ENCODE results near the gene PTGR3.
A peak's percentile ranks its signal among the peaks of the same experiment; 100 is the strongest.

PTGR3 gene, protein sequence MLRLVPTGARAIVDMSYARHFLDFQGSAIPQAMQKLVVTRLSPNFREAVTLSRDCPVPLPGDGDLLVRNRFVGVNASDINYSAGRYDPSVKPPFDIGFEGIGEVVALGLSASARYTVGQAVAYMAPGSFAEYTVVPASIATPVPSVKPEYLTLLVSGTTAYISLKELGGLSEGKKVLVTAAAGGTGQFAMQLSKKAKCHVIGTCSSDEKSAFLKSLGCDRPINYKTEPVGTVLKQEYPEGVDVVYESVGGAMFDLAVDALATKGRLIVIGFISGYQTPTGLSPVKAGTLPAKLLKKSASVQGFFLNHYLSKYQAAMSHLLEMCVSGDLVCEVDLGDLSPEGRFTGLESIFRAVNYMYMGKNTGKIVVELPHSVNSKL

DNA sequence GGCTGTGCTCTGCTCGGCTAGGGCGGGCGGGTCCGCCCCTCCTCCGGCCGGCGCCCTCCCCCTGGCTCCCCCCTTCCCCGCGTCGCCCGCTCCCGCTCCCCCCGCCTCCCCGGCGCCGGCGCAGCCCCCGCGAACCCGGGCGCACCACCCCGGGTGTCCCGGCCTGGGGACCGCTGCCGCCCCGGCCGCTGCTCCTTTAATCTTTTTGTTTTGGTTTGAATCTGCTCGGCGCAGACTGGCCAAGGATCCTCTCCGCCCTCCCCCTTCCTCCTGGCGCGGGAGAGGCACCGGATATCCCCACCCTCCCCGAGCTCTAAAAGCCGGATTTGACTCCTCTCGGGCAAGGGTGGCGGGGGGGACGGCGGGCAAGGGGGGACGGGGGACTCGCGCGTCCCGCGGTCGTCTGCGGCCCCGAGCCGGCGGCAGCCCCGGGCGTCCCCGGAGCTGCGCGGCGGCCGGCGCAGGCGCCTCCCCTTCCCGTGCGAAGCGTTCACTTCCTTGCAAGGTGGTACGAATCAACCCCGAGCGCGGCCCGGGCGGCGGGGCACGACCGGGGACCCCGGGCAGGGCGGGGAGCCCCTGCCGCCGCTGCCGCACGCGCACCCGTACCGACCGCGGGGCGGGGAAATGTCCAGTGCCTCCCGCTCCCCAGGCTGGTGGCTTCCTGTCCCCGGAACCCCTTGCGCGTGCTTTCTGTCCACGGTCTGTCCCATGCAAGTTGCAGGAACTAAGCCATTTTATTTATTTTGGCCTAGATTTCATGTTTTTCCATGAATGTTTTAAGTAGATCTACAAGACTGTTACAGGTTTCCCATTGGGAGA is at the start of gene PTGR3:
Gene PTGR3, minus strand, starts transcription at position 11 of the 822 bp plus-strand sequence. CDS start 81 bp downstream, outside the sequence.
- CTCF ChIA-PET, result no interaction called here
- peak; percentile 84 for DNase-seq (ENCODE audit: extremely low spot score)
- TF ChIP-seq, protein P1, sequence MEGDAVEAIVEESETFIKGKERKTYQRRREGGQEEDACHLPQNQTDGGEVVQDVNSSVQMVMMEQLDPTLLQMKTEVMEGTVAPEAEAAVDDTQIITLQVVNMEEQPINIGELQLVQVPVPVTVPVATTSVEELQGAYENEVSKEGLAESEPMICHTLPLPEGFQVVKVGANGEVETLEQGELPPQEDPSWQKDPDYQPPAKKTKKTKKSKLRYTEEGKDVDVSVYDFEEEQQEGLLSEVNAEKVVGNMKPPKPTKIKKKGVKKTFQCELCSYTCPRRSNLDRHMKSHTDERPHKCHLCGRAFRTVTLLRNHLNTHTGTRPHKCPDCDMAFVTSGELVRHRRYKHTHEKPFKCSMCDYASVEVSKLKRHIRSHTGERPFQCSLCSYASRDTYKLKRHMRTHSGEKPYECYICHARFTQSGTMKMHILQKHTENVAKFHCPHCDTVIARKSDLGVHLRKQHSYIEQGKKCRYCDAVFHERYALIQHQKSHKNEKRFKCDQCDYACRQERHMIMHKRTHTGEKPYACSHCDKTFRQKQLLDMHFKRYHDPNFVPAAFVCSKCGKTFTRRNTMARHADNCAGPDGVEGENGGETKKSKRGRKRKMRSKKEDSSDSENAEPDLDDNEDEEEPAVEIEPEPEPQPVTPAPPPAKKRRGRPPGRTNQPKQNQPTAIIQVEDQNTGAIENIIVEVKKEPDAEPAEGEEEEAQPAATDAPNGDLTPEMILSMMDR (IDR thresholded peaks at IDR 0.05; ENCODE audit: control extremely low read depth, extremely low read depth, low read depth, missing control alignments), result no peak
- POLR2A ChIA-PET, result interaction anchor here (0.6 kb wide), 3 partner anchors 212 to 707 kb away, joined by 3 to 4 read pairs (median 3); no protein-coding TSS in a partner anchor

DNA sequence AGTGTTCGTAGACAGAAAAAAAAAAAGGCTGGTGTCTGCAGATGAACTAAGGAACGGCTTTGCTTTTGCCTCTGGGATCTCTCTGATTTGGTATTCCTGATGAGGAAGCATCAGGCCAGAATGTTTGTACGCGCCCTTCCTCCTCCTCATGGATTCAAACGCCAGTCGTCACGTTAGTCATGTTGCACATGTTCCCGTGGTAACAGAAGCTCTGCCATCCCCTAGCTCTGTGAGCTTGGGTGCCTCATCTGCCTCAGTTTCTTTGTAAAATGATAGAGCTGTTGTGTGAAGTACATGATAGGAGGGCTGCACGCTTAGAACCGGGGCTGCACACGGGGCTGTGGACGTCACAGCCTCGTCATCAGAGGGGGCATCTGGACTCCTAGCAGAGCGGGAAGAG is 48.7 kb upstream of the PTGR3 start:
- POLR2A ChIA-PET, result no interaction called here
- CTCF ChIA-PET, result interaction anchor here (0.8 kb wide), 1 partner anchor 12 kb away, joined by 3 read pairs; no protein-coding TSS in a partner anchor
- DNase-seq (ENCODE audit: extremely low spot score), result no peak
- TF ChIP-seq, protein P1 (IDR thresholded peaks at IDR 0.05; ENCODE audit: control extremely low read depth, extremely low read depth, low read depth, missing control alignments), result no peak

DNA sequence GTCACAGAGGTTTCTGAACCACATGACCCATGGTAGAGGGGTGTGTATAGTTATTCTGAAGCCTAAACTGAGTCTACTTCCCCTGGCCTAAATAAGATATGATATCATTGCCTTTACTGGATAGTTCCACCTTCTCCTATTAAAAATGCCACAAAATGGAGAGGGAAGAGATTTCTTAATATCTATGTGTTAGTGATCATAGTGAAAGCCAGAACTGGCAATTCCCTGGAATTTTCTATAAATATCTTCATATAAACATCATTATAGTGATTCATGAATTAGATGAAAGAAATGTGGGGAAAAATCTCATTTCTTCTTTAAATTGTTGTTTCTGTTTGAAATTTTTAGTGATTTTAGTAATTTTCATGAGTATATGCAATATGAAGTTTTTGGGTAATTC is 47.4 kb upstream of the PTGR3 start:
- TF ChIP-seq, protein P1 (IDR thresholded peaks at IDR 0.05; ENCODE audit: control extremely low read depth, extremely low read depth, low read depth, missing control alignments), result no peak
- ChIA-PET CTCF (no interaction called here), POLR2A (no interaction called here)
- no peak for DNase-seq (ENCODE audit: extremely low spot score)

DNA sequence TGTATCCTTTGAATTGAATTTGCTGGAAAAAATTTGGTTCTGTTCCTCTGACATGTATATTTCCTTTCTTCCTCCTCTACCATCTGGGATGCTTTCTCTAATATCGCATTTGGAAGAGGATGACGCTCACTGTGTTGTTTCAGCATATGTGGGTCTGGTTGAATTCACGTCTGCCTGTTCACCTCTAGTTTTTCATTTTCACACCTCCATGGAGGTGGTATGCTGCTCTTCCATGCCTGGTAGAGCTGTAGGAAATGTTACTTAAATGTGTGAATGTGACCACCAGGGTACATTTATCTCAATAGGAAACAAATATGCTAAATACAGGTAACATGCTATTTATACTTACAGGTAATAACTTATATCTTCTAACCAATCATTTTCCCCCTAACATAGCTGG is 46.2 kb upstream of the PTGR3 start:
- POLR2A ChIA-PET, result no interaction called here
- CTCF ChIA-PET, result interaction anchor here (0.8 to 1.6 kb wide), 2 partner anchors 11 to 22 kb away, joined by 3 to 5 read pairs; no protein-coding TSS in a partner anchor
- no peak for DNase-seq (ENCODE audit: extremely low spot score)
- TF ChIP-seq, protein P1 (IDR thresholded peaks at IDR 0.05; ENCODE audit: control extremely low read depth, extremely low read depth, low read depth, missing control alignments), result no peak

DNA sequence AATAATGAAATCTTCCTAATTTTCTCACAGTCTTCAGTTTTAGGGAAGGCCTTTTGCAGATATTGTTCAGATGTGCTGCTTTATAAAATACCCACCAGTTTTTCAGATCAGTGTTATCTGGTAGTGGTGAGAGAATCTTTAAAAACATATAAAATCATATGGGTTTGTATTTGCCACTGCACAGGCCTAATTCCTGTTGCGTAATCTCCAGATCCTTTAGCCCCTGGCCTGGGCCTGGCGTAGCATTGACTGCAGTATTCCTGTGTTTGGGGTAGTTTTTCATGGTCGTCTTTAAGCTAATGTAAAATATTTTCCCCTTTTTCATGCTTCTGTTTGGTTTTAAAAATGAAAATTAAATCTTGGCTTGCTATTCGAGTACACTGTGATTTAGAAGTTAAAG is 44.8 kb upstream of the PTGR3 start:
- no peak for DNase-seq (ENCODE audit: extremely low spot score)
- CTCF ChIA-PET, result no interaction called here
- POLR2A ChIA-PET, result no interaction called here
- TF ChIP-seq, protein P1 (IDR thresholded peaks at IDR 0.05; ENCODE audit: control extremely low read depth, extremely low read depth, low read depth, missing control alignments), result no peak

DNA sequence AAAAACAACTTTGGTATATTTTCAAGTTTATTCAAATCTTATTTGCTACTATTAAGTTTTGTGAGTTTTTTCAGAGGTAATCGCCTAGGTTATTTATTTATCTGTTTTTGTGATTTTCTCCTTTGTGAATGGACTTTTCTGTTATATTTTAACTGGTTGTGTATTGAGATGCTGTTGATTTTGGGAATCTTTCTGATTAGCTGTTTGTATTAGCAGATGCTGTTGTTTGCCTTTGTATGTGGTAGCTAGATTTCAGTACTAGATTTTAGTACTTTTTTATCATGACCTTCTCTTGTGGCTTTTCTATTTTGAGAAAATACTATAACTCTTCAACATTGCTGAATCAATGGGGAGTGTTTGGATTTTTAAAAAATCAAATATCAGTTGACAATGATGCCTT is 44.1 kb upstream of the PTGR3 start:
- ChIA-PET POLR2A (no interaction called here), CTCF (no interaction called here)
- TF ChIP-seq, protein P1 (IDR thresholded peaks at IDR 0.05; ENCODE audit: control extremely low read depth, extremely low read depth, low read depth, missing control alignments), result no peak
- DNase-seq (ENCODE audit: extremely low spot score), result no peak

Data from GM10248 (cell line).